ENCODE results near the gene SMIM41. TPM values are rescaled to one million over a fixed set of nuclear protein-coding genes. Genes with fewer than 3 reads are reported as not detected.

Gene SMIM41
- total and polyA plus RNA-seq, 10 of the 15 experiments (the other 5 are each of a cell fraction or from before 2014, with no cell fraction given) = not detected

- no peak overlapping the region for H3K4me2 ChIP-seq (ENCODE audit: control insufficient read depth, insufficient read depth)
- no peak overlapping the region for H3K27ac ChIP-seq (ENCODE audit: control insufficient read depth, insufficient read depth)
- H4K20me1 ChIP-seq (ENCODE audit: control insufficient read depth, insufficient read depth) = no peaks in the 10 kb centered on the region
- SMC1A ChIA-PET (ENCODE audit: uncharacterized antibody, unreplicated experiment) = interaction anchor here (0.8 to 3.7 kb wide), 3 partner anchors 59 to 824 kb away, joined by 3 to 13 read pairs (median 3); no protein-coding TSS in a partner anchor
- peak; percentile 90 for ATAC-seq
- intact Hi-C loops (cut with micrococcal nuclease; ENCODE audit: unreplicated experiment) = loop anchor here (1.0 to 5.0 kb wide), 3 partner anchors 56 to 720 kb away; no protein-coding TSS in a partner anchor
- no peak for DNase-seq (ENCODE audit: low read depth, low spot score)
- POLR2A ChIA-PET = no interaction called here
- no peak overlapping the region for H3K4me3 ChIP-seq
- H3K27me3 ChIP-seq (replicated peaks in 1 of 2; ENCODE audit: control insufficient read depth in 2 of 2, insufficient read depth in 2 of 2, low read length in 1 of 2) = no peaks in the 10 kb centered on the region
- H3K36me3 ChIP-seq (ENCODE audit: control insufficient read depth in 2 of 2, insufficient read depth in 2 of 2, low read length in 1 of 2) = no peaks in the 10 kb centered on the region
- 13% methylated on average over 15 of the region's 15 CpGs for WGBS (ENCODE audit: insufficient coverage, insufficient replicate concordance, low lambda C conversion rate, missing lambda C conversion rate)
- in situ Hi-C loops (cut with MboI) = loop anchor here (10.0 kb wide), 1 partner anchor 168 kb away; the partner anchor contains the start of gene KRT83
- BruUV-seq (replicated peaks) = no TSS peak
- no peak overlapping the region for H3K9ac ChIP-seq (ENCODE audit: control insufficient read depth, insufficient read depth, low read length)
- CTCF ChIA-PET = interaction anchor here (0.6 to 6.2 kb wide), 16 partner anchors 11 to 795 kb away, joined by 3 to 53 read pairs (median 4); no protein-coding TSS in a partner anchor
- RAD21 ChIA-PET (ENCODE audit: unreplicated experiment) = interaction anchor here (0.7 to 1.5 kb wide), 5 partner anchors 150 to 724 kb away, joined by 3 to 7 read pairs (median 3); no protein-coding TSS in a partner anchor
- no peaks in the 10 kb centered on the region for H3K79me2 ChIP-seq (ENCODE audit: control insufficient read depth, insufficient read depth, low read length)
- H2AFZ ChIP-seq (ENCODE audit: control insufficient read depth, low read depth, low read length) = no peak overlapping the region
- H3K4me1 ChIP-seq (ENCODE audit: control insufficient read depth, insufficient read depth, low read length) = no peaks in the 10 kb centered on the region
- H3K9me3 ChIP-seq (replicated peaks; ENCODE audit: control insufficient read depth, insufficient read depth, low read length) = no peaks in the 10 kb centered on the region
- peak; percentile 23 for FAIRE-seq
- TF ChIP-seq NFIC (IDR thresholded peaks at IDR 0.05; ENCODE audit: low read depth, low read length) (no peak), DPF2 (IDR thresholded peaks at IDR 0.05) (no peak), ESRRA (IDR thresholded peaks at IDR 0.05; ENCODE audit: low read length) (no peak), BCL11A (IDR thresholded peaks at IDR 0.05; ENCODE audit: low read depth, low read length) (no peak), CHD4 (IDR thresholded peaks at IDR 0.05) (no peak), CTCF (IDR thresholded peaks at IDR 0.05 in 2 of 3, conservative IDR thresholded peaks at IDR 0.05 in 1 of 3; ENCODE audit: control insufficient read depth in 2 of 3, extremely low read depth in 1 of 3, insufficient read depth in 1 of 3, low read depth in 3 of 3, low read length in 3 of 3) (peak; percentile 89 to 97 (median 96); a peak in 5 of 6 replicates), IRF5 (IDR thresholded peaks at IDR 0.05; ENCODE audit: borderline replicate concordance) (no peak), YY1 (IDR thresholded peaks at IDR 0.05; ENCODE audit: low read depth, low read length) (peak; percentile 72), RB1 (IDR thresholded peaks at IDR 0.05; ENCODE audit: borderline replicate concordance) (no peak), SMARCA5 (IDR thresholded peaks at IDR 0.05) (no peak), ELK1 (IDR thresholded peaks at IDR 0.05; ENCODE audit: low read depth, low read length) (no peak), RELA (IDR thresholded peaks at IDR 0.05; ENCODE audit: borderline replicate concordance, partially characterized antibody) (peak; percentile 33), FOS (IDR thresholded peaks at IDR 0.05; ENCODE audit: borderline replicate concordance, extremely low read depth, insufficient read length) (no peak), HDAC2 (IDR thresholded peaks at IDR 0.05) (no peak), BHLHE40 (IDR thresholded peaks at IDR 0.05; ENCODE audit: borderline replicate concordance in 1 of 2, low read depth in 2 of 2, low read length in 1 of 2) (peak in 1 of 2 experiments; percentile 13; a peak in 1 of 4 replicates)
Measured at GRCh38 chr12:52156757-52157565, 77.5 kb downstream of the SMIM41 start.
